Measurements from ENCODE around the gene ZNF317. TPM values are rescaled to one million over a fixed set of nuclear protein-coding genes. Genes with fewer than 3 reads are reported as not detected.

The ZNF317 gene
- 17.5 to 21.9 TPM (median 19.7 TPM) in 5 replicates for total RNA-seq (2022; extraction: Qiagen RNA extraction; ENCODE audit: low read depth)

GRCh38 chr19:9140159-9140874 lies at the start of gene ZNF317:
Gene ZNF317 (plus strand): TSS chr19:9140397. CDS start chr19:9156017, 15,620 bp downstream.

DNA sequence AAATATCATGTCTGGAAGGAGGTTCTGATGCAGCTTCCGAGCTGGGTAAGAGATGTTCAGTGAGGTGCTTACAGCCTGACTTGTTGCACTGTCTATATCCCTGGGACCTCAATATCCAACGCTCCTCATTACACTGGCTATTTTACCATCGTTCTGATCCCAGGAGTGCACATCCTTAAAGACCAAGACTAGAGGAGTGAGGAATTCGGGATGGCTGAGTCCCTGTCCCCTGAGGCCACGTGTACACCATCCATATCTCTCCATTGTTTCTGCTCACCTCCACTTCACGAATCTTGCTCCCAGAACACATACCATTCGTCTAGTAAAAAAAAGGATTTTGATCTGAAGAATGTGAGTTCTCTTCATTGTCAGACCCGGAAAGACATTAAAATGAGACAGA lies 32.8 kb upstream of the ZNF317 start, which contains the start of gene OR7G2:
OR7G2 (minus strand) TSS at position 101 of the 400 bp plus-strand sequence. CDS start 4,232 bp downstream, outside the sequence.

DNA sequence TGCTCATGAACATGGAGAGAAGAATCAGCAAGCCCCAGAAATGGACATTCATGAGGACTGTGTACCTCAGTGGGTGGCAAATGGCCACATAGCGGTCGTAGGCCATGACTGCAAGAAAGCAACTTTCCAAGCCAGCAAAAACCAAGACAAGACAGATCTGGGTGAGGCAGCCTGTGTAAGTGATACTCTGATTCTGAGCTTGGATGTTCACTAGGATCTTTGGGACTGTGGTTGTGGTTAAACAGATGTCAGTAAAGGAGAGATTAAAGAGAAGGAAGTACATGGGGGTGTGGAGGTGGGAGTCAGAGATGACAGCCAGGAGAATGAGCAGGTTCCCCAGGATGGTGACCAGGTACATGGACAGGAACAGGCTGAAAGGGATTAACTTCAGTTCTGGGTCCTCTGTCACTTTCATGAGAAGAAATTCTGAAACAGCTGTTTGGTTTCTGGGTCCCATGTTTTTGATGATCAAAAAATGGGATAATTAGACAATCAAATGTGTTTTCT lies 24.8 kb upstream of the ZNF317 start, which contains the start of gene OR7G1:
OR7G1 (minus strand) TSS at position 457 of the 507 bp plus-strand sequence; CDS start at position 457, 0 bp downstream.

GRCh38 chr19:9126900-9127405 lies 13.2 kb upstream of the ZNF317 start, which contains the start of gene OR7G3:
Gene OR7G3 (minus strand): TSS chr19:9126950. CDS start chr19:9126950, 0 bp downstream.

GRCh38 chr19:9178901-9179300 lies 38.7 kb downstream of the ZNF317 start, which contains the start of gene OR7D2:
Gene OR7D2 (plus strand): TSS chr19:9178979. CDS start chr19:9185782, 6,803 bp downstream.

Other genes with a start within 250 kb of the ZNF317 start
- 0.03 to 0.08 TPM (median 0.06 TPM) in 5 replicates for gene MUC16, start 130.0 kb upstream of the ZNF317 start, total RNA-seq (2022; extraction: Qiagen RNA extraction; ENCODE audit: low read depth)
- gene OR1M1, start 53.3 kb upstream of the ZNF317 start, total RNA-seq (2022; extraction: Qiagen RNA extraction; ENCODE audit: low read depth): not detected in 5 replicates
- gene OR7G2, start 32.9 kb upstream of the ZNF317 start, total RNA-seq (2022; extraction: Qiagen RNA extraction; ENCODE audit: low read depth): not detected in 5 replicates
- not detected in 5 replicates for gene OR7G1, start 24.6 kb upstream of the ZNF317 start, total RNA-seq (2022; extraction: Qiagen RNA extraction; ENCODE audit: low read depth)
- gene OR7G3, start 13.4 kb upstream of the ZNF317 start, total RNA-seq (2022; extraction: Qiagen RNA extraction; ENCODE audit: low read depth): not detected in 5 replicates
- gene OR7D2, start 38.6 kb downstream of the ZNF317 start, total RNA-seq (2022; extraction: Qiagen RNA extraction; ENCODE audit: low read depth): not detected in 5 replicates
- not detected in 5 replicates for gene OR7D4, start 79.2 kb downstream of the ZNF317 start, total RNA-seq (2022; extraction: Qiagen RNA extraction; ENCODE audit: low read depth)
- not detected in 5 replicates for gene OR7E24, start 110.5 kb downstream of the ZNF317 start, total RNA-seq (2022; extraction: Qiagen RNA extraction; ENCODE audit: low read depth)
- 0.95 to 1.9 TPM (median 1.5 TPM) in 5 replicates for gene ZNF699, start 169.4 kb downstream of the ZNF317 start, total RNA-seq (2022; extraction: Qiagen RNA extraction; ENCODE audit: low read depth)
- 3.6 to 6.4 TPM (median 5.7 TPM) in 5 replicates for gene ZNF559, start 183.8 kb downstream of the ZNF317 start, total RNA-seq (2022; extraction: Qiagen RNA extraction; ENCODE audit: low read depth)
- 0.38 to 0.53 TPM (median 0.43 TPM) in 5 replicates for gene ZNF177, start 222.6 kb downstream of the ZNF317 start, total RNA-seq (2022; extraction: Qiagen RNA extraction; ENCODE audit: low read depth)

All from A549 treated with DMSO at 1 μM for 4 hours (cell line).